WTC11 (cell line): Measurements from ENCODE around the gene COL25A1.

Source experiments
- EMX1 ChIP-seq: fragments of 250-450 bp; sonication (Bioruptor Pico); IDR thresholded peaks from 2 replicates; pipeline ENCODE4 v1.8.0; 2021; ENCODE audit warnings: mild to moderate bottlenecking
- FOXJ3 ChIP-seq: sonication (generic); formaldehyde crosslinking; IDR thresholded peaks from 2 replicates; pipeline ENCODE4 v1.9.0; 2021; ENCODE audit warnings: missing genetic modification reagents, mild to moderate bottlenecking, borderline replicate concordance
- JUN ChIP-seq: sonication (generic); formaldehyde crosslinking; IDR thresholded peaks from 2 replicates; pipeline ENCODE4 v1.8.0; 2023; ENCODE audit warnings: mild to moderate bottlenecking, missing genetic modification reagents
- NFYB ChIP-seq: sonication (generic); formaldehyde crosslinking; conservative IDR thresholded peaks from 2 replicates; pipeline ENCODE4 v1.8.0; 2022; ENCODE audit warnings: low read depth, missing genetic modification reagents
- NR2C2 ChIP-seq: sonication (generic); formaldehyde crosslinking; IDR thresholded peaks from 2 replicates; pipeline ENCODE4 v1.8.0; 2022; ENCODE audit warnings: mild to moderate bottlenecking, missing genetic modification reagents
- TP53 ChIP-seq: sonication (generic); formaldehyde crosslinking; IDR thresholded peaks from 2 replicates; pipeline ENCODE4 v1.8.1; 2023; ENCODE audit warnings: mild to moderate bottlenecking, missing genetic modification reagents
- TF ChIP-seq, protein P1 (sequence below): sonication (generic); formaldehyde crosslinking; IDR thresholded peaks from 2 replicates; pipeline ENCODE4 v1.8.0; 2022; ENCODE audit warnings: mild to moderate bottlenecking, missing genetic modification reagents
- TF ChIP-seq, protein P2 (sequence below): fragments of 200-600 bp; IDR thresholded peaks from 2 replicates; pipeline ENCODE4 v1.8.0; 2022; ENCODE audit warnings: antibody characterized with exemption
- TF ChIP-seq, protein P3 (sequence below): sonication (generic); formaldehyde crosslinking; IDR thresholded peaks from 2 replicates; pipeline ENCODE4 v1.8.1; 2023; ENCODE audit warnings: mild to moderate bottlenecking, missing genetic modification reagents, moderate library complexity
- TF ChIP-seq, protein P4 (sequence below): sonication (generic); formaldehyde crosslinking; IDR thresholded peaks from 2 replicates; pipeline ENCODE4 v1.8.0; 2023; ENCODE audit warnings: missing genetic modification reagents

DNA sequence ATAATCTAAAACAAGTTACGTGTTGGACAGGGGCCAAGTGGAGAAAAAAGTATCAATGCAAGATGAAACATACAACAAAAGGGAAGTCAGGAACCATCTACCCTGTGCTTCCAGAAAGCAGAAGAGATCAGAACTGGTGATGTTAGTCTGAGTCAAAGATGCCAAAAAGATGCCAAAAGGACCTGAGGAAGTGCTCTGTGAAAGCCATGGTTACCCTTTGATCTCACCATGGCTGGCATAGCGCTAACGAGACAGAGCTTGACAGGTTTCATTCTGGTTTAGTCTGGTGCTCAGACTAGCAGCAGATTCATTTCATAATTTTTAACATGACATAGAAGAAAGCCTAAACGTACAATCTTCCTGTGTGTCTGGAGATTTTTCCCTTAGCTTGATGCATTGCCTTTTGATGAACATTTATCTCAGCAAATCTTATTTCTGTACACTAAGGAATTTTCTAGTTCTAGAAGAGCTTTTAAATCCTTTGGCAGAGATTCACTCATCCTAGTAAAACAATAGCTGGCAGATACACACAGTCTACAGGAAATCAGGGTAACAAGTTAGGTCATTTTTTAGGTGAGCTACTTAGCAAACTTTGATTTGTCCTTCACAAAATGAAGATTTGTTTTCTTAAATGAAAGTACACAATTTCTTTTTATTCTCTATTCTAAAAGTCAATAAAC lies 87.7 kb downstream of the COL25A1 start:
- TF ChIP-seq, protein P1, sequence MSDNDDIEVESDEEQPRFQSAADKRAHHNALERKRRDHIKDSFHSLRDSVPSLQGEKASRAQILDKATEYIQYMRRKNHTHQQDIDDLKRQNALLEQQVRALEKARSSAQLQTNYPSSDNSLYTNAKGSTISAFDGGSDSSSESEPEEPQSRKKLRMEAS (CRISPR knock-in tag) = no peak
- TF ChIP-seq JUN (CRISPR knock-in tag) = no peak
- no peak for TF ChIP-seq FOXJ3 (CRISPR knock-in tag)
- no peak for TF ChIP-seq NR2C2 (CRISPR knock-in tag)
- TF ChIP-seq, protein P2, sequence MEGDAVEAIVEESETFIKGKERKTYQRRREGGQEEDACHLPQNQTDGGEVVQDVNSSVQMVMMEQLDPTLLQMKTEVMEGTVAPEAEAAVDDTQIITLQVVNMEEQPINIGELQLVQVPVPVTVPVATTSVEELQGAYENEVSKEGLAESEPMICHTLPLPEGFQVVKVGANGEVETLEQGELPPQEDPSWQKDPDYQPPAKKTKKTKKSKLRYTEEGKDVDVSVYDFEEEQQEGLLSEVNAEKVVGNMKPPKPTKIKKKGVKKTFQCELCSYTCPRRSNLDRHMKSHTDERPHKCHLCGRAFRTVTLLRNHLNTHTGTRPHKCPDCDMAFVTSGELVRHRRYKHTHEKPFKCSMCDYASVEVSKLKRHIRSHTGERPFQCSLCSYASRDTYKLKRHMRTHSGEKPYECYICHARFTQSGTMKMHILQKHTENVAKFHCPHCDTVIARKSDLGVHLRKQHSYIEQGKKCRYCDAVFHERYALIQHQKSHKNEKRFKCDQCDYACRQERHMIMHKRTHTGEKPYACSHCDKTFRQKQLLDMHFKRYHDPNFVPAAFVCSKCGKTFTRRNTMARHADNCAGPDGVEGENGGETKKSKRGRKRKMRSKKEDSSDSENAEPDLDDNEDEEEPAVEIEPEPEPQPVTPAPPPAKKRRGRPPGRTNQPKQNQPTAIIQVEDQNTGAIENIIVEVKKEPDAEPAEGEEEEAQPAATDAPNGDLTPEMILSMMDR = no peak
- no peak for TF ChIP-seq EMX1 (CRISPR knock-in tag)
- TF ChIP-seq, protein P3, sequence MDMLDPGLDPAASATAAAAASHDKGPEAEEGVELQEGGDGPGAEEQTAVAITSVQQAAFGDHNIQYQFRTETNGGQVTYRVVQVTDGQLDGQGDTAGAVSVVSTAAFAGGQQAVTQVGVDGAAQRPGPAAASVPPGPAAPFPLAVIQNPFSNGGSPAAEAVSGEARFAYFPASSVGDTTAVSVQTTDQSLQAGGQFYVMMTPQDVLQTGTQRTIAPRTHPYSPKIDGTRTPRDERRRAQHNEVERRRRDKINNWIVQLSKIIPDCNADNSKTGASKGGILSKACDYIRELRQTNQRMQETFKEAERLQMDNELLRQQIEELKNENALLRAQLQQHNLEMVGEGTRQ (CRISPR knock-in tag) = no peak
- TF ChIP-seq NFYB = no peak
- no peak for TF ChIP-seq TP53 (CRISPR knock-in tag)
- TF ChIP-seq, protein P4, sequence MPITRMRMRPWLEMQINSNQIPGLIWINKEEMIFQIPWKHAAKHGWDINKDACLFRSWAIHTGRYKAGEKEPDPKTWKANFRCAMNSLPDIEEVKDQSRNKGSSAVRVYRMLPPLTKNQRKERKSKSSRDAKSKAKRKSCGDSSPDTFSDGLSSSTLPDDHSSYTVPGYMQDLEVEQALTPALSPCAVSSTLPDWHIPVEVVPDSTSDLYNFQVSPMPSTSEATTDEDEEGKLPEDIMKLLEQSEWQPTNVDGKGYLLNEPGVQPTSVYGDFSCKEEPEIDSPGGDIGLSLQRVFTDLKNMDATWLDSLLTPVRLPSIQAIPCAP (CRISPR knock-in tag) = no peak
